Skin epidermis (tissue), 12 donors: ENCODE results near the gene LRRC46.

ENCODE experiments used
- H3K27ac ChIP-seq, 21 experiments: fragments of 200-600 bp; sonication (generic) in 11 of 21; one replicate each; pipeline ENCODE4 v1.5.0; 2020; ENCODE audit warnings: mild to moderate bottlenecking in 3 of 21, inconsistent platforms in 2 of 21, moderate library complexity in 2 of 21
- H3K4me3 ChIP-seq, 7 experiments: fragments of 200-600 bp; sonication (generic) in 2 of 7; one replicate each; pipeline ENCODE4 v1.5.0; 2020; ENCODE audit warnings: inconsistent platforms in 2 of 7, mild to moderate bottlenecking in 2 of 7, moderate library complexity in 1 of 7

LRRC46 gene

GRCh38 chr17:47821424-47822391, 9.8 kb upstream of the LRRC46 start, which contains the start of gene OSBPL7:
OSBPL7 (minus strand) TSS chr17:47821794; CDS start chr17:47820278, 1,516 bp downstream.
- peak within 1 kb of the TSS in 18 of 21 experiments; percentile 17 to 83 (median 63) for H3K27ac ChIP-seq
- peak within 1 kb of the TSS; percentile 33 to 52 (median 50) for H3K4me3 ChIP-seq

- peak overlapping the region in 1 of 21 experiments; percentile 76 for H3K27ac ChIP-seq
Observed at GRCh38 chr17:47822785-47823184, 8.7 kb upstream of the LRRC46 start.

GRCh38 chr17:47823519-47823918, 8.0 kb upstream of the LRRC46 start:
- Histone ChIP-seq H3K4me3 (no peak overlapping the region), H3K27ac (no peak overlapping the region)

More at GRCh38 chr17:47822785-47823184, 8.7 kb upstream of the LRRC46 start:
- H3K4me3 ChIP-seq, result no peak overlapping the region

GRCh38 chr17:47829870-47830269, 1.6 kb upstream of the LRRC46 start:
- Histone ChIP-seq H3K27ac (peak overlapping the region in 7 of 21 experiments; percentile 32 to 89 (median 83)), H3K4me3 (no peak overlapping the region)

DNA sequence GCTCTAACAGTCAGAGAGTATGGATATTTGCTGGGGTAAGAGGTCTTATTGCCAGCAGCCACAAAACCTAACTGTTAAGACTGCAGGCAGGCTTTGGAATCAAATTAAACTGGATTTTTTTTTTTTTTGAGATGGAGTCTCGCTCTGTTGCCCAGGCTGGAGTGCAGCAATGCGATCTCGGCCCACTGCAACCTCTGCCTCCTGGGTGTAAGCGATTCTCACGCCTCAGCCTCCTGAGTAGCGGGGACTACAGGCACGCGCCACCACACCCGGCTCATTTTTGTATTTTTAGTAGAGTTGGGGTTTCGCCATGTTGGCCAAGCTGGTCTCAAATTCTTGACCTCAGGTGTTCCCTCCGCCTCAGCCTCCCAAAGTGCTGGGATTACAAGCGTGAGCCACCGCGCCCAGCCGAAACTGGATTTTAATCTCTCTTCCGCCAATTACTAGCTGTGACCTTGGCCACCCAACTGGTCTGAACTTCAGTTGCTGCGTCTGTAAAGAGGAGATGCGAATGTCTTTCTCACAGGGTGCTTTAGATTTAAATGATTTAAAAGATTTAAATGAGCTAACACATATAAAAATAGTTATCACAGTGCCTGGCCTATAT, 971 bp upstream of the LRRC46 start:
- Histone ChIP-seq H3K27ac (peak overlapping the region in 19 of 21 experiments; percentile 32 to 89 (median 82)), H3K4me3 (peak overlapping the region; percentile 67 to 91 (median 72))

GRCh38 chr17:47831934-47832327, 461 bp downstream of the LRRC46 start:
- peak overlapping the region; percentile 67 to 91 (median 72) for H3K4me3 ChIP-seq
- H3K27ac ChIP-seq, result peak overlapping the region in 17 of 21 experiments; percentile 35 to 89 (median 82)

DNA sequence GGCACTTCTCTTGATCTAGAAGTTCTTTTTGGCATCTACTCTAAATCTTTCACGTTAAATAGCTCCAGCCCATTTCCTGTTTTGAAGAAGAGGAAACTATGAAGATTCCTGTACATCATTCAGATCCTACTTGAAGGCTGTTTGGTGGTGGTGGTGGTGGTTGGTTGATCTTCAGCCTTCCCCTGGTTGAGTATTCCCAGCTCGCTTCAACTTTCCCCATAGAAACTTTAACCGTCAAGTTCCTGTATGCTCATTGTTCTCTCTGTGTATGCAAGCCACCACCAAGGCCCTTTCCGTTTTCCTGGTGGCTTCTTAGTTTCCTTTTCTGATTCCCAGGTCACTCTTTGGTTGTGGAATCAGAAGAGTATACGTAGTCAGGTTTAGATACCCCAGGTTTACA, 3.3 kb downstream of the LRRC46 start:
- Histone ChIP-seq H3K4me3 (no peak overlapping the region), H3K27ac (peak overlapping the region in 7 of 21 experiments; percentile 23 to 74 (median 34))

GRCh38 chr17:47836601-47837000, 5.1 kb downstream of the LRRC46 start:
- H3K27ac ChIP-seq, result no peak overlapping the region
- H3K4me3 ChIP-seq, result no peak overlapping the region

- Histone ChIP-seq H3K4me3 (no peak overlapping the region), H3K27ac (peak overlapping the region in 2 of 21 experiments; percentile 3 to 12)
Observed at GRCh38 chr17:47837401-47838039, 6.0 kb downstream of the LRRC46 start.

DNA sequence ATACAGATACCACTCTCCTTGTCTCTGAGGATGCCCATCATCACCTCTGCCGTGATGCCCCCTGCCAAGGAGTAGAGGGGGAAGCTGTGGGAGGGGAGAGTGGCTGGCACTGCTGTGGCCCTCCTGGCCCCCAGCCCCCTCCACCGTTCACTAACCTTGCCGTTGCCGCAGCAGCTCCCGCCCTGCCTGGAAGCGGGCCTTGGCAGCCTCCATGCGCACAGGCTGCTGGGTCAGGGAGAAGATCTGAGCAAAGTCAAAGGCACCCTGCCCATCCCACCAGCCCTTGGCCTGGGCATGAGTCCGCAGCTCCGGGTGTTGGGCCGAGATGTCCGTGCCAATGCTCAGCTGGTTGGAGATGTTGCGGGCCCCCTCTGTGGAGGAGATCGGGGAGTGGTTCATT, 7.2 kb downstream of the LRRC46 start:
- no peak overlapping the region for H3K4me3 ChIP-seq
- no peak overlapping the region for H3K27ac ChIP-seq

DNA sequence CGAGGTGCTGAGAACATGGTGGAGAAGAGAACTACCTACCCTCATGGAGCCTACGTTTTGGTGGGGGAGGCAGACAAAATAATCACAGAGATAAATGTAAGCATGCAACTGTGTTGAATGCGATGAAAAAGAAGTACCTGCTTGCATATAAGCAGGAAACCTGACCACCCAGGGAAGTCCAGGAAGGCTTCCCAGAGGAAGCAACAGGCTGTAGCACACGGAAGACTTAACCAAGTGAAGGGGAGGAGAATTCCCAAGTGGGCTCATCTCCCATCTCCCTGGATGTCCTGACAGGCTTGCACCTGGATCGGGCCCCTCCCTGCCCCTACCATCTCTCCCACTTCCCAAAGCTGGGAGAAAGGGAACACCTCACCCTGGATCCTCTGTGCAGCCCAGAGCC, 7.6 kb downstream of the LRRC46 start:
- Histone ChIP-seq H3K27ac (no peak overlapping the region), H3K4me3 (no peak overlapping the region)

- Histone ChIP-seq H3K4me3 (peak overlapping the region; percentile 43 to 81 (median 76)), H3K27ac (peak overlapping the region in 19 of 21 experiments; percentile 8 to 86 (median 77))
Observed at GRCh38 chr17:47840001-47840741, 8.7 kb downstream of the LRRC46 start.

DNA sequence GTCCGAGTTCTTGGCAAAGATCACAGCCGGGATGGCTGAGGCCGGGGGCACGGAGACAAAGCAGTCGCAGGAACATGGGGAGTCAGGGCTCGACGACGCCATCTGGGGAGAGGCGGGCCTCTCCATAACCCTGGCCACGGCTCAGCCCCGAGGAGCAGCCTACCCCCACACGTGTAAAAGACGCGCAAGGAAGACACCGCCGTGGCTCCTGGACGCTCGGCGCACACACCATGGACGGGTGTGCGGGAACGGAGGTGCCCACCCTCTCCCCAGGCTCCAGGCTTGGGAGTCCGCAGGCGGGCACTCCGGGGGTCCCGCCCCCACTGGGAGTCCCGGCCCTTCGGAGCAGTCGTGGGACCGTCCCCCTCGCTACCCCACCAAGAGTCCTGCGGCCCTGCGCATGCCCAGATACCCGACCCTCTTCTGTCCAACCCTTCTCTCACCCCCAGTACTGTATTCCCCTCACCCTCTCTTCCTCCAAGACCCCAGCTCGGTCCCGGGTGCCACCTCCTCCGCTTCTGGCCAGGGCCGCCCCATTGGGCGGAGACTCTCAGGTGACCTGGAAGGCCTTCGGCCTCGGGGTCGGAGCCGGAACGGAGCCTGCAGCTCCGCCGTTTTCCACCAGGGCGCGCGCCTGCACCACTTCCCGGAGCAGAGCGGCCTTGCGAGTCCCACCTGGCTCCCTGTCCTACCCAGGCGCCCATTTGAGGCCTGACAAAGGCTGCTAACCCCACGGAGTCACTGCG, 9.4 kb downstream of the LRRC46 start, which contains the start of gene SCRN2:
SCRN2 (minus strand) TSS at position 532 of the 746 bp plus-strand sequence; CDS start at position 102, 430 bp downstream.
- H3K27ac ChIP-seq, result peak within 1 kb of the TSS; percentile 8 to 86 (median 77)
- peak within 1 kb of the TSS; percentile 43 to 81 (median 76) for H3K4me3 ChIP-seq

- peak overlapping the region in 5 of 7 experiments; percentile 43 to 79 (median 75) for H3K4me3 ChIP-seq
- peak overlapping the region in 19 of 21 experiments; percentile 26 to 86 (median 77) for H3K27ac ChIP-seq
Observed at GRCh38 chr17:47841488-47842291, 10.2 kb downstream of the LRRC46 start.

DNA sequence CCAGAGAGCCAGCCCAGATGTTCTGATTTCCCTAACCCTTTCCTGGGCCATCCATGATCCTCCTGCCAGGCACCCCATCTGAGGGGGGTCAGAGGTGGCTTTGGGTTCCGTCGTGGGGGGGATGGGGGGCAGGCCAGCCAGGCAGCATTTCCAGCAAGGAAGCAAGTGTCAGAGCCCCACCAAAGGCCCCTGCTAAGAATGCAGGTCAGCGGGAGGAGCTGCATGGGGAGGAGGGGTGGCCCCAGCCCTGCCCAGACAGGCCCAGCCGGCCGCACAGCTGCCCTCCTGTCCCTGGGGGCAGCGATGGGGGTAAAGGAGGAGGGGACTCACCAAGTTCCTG, 11.9 kb downstream of the LRRC46 start:
- Histone ChIP-seq H3K4me3 (no peak overlapping the region), H3K27ac (peak overlapping the region in 5 of 21 experiments; percentile 1 to 59 (median 24))

GRCh38 chr17:47844227-47844626, 12.8 kb downstream of the LRRC46 start:
- no peak overlapping the region for H3K4me3 ChIP-seq
- H3K27ac ChIP-seq, result peak overlapping the region in 1 of 21 experiments; percentile 43

GRCh38 chr17:47844814-47845715, 13.6 kb downstream of the LRRC46 start:
- no peak overlapping the region for H3K4me3 ChIP-seq
- H3K27ac ChIP-seq, result no peak overlapping the region
